ENCODE data around the gene TSPAN18. TPM values are rescaled to one million over a fixed set of nuclear protein-coding genes. Genes with fewer than 3 reads are reported as not detected.

The TSPAN18 gene
- total RNA-seq, 1 experiment from 2014 or later, result 18.3 TPM

DNA sequence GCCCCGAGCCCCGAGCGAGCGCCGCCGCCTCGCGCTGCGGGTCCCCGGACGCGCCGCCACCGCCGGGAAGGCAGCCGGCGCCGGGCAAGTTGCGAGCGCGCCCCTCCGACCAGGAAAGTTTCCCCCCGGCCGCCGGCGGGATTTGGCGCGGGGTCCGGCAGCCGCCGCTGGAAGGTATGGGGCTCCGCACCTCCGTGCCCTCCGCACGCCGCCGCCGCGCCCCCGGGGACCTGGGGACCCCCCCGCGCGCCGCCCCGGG lies 281 bp downstream of the TSPAN18 start (continued):
- TF ChIP-seq, protein P1, sequence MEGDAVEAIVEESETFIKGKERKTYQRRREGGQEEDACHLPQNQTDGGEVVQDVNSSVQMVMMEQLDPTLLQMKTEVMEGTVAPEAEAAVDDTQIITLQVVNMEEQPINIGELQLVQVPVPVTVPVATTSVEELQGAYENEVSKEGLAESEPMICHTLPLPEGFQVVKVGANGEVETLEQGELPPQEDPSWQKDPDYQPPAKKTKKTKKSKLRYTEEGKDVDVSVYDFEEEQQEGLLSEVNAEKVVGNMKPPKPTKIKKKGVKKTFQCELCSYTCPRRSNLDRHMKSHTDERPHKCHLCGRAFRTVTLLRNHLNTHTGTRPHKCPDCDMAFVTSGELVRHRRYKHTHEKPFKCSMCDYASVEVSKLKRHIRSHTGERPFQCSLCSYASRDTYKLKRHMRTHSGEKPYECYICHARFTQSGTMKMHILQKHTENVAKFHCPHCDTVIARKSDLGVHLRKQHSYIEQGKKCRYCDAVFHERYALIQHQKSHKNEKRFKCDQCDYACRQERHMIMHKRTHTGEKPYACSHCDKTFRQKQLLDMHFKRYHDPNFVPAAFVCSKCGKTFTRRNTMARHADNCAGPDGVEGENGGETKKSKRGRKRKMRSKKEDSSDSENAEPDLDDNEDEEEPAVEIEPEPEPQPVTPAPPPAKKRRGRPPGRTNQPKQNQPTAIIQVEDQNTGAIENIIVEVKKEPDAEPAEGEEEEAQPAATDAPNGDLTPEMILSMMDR (IDR thresholded peaks at IDR 0.05 in 2 of 3, conservative IDR thresholded peaks at IDR 0.05 in 1 of 3; ENCODE audit: borderline replicate concordance in 1 of 3, insufficient read depth in 1 of 3, low read depth in 2 of 3, low read length in 2 of 3), result no peak
- TF ChIP-seq, protein P2, sequence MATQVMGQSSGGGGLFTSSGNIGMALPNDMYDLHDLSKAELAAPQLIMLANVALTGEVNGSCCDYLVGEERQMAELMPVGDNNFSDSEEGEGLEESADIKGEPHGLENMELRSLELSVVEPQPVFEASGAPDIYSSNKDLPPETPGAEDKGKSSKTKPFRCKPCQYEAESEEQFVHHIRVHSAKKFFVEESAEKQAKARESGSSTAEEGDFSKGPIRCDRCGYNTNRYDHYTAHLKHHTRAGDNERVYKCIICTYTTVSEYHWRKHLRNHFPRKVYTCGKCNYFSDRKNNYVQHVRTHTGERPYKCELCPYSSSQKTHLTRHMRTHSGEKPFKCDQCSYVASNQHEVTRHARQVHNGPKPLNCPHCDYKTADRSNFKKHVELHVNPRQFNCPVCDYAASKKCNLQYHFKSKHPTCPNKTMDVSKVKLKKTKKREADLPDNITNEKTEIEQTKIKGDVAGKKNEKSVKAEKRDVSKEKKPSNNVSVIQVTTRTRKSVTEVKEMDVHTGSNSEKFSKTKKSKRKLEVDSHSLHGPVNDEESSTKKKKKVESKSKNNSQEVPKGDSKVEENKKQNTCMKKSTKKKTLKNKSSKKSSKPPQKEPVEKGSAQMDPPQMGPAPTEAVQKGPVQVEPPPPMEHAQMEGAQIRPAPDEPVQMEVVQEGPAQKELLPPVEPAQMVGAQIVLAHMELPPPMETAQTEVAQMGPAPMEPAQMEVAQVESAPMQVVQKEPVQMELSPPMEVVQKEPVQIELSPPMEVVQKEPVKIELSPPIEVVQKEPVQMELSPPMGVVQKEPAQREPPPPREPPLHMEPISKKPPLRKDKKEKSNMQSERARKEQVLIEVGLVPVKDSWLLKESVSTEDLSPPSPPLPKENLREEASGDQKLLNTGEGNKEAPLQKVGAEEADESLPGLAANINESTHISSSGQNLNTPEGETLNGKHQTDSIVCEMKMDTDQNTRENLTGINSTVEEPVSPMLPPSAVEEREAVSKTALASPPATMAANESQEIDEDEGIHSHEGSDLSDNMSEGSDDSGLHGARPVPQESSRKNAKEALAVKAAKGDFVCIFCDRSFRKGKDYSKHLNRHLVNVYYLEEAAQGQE (IDR thresholded peaks at IDR 0.05; ENCODE audit: low read depth), result no peak
- TF ChIP-seq JUND (IDR thresholded peaks at IDR 0.05) (no peak), ELF1 (IDR thresholded peaks at IDR 0.05; ENCODE audit: borderline replicate concordance, low read depth) (no peak)

DNA sequence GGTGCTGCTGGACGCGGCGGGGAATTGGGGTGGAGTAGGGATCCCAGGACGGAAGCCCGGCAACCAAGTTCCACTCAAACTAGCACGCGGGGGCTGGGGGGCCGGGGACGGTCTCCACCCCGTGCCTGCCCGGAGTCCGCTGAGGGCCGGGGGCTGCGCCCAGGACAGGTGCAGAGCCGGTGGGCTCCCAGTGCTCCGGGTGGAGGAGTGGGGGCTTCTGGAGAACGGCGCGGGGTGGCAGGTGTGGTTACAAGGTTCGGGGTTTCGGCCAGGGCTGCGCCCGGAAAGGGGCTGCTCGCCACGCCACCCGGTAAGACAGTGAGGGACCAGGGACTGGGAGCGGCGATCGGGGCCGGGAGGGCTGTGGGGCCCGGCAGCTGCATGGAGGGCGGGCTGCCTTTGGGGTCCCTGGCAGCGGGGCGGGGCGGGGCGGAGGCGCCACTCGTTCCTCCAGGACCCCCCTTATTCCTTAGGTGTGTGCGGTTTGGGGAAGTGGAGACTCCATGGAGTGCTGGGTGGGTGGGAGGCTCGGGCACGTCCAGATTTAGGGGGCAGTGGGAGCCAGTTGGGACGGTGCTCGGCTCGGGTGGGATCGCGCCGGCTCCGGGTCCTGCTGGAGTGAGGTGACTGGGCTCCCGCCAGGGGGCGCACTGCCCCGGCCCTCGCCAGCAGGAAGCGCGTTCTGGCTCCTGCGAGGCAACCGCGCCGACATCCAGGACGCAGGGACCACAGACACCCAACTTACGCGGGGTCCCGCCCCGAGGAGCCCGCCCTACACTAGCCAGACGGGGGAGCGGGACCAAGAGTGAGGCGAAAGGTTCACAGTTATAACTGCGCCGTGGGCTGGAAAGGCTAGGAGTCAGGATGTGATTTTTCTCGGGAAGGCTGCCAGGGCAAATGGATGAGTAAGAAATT lies 868 bp downstream of the TSPAN18 start:
- Histone ChIP-seq H3K36me3 (ENCODE audit: control insufficient read depth in 1 of 2, insufficient read depth in 2 of 2, low read length in 2 of 2) (no peaks in the 10 kb centered on the region), H3K79me2 (ENCODE audit: insufficient read depth, low read length) (peaks cover 13% of the 10 kb centered on the region; the same call in 1 of the 2 replicates), H3K4me2 (ENCODE audit: low read length) (peak overlapping the region; percentile 95), H3K9me2 (ENCODE audit: insufficient read depth) (no peaks in the 10 kb centered on the region), H3K9ac (ENCODE audit: low read length) (peak overlapping the region; percentile 68), H3K4me1 (ENCODE audit: control insufficient read depth in 1 of 2, insufficient read depth in 2 of 2, low read length in 2 of 2) (peaks cover 4 to 18% of the 10 kb centered on the region in 2 experiments; a peak in 3 of 4 replicates), H3K4me3 (replicated peaks in 1 of 2; ENCODE audit: low read depth in 1 of 2, low read length in 2 of 2) (peak overlapping the region; percentile 74 to 82), H3K27me3 (ENCODE audit: insufficient read depth, low read length) (no peaks in the 10 kb centered on the region), H4K20me1 (ENCODE audit: insufficient read depth) (no peaks in the 10 kb centered on the region), H2AFZ (ENCODE audit: low read depth, low read length, poor library complexity, severe bottlenecking) (peak overlapping the region; percentile 54), H3K27ac (ENCODE audit: low read depth, low read length) (peak overlapping the region; percentile 48; the same call in 1 of the 2 replicates), H3K9me3 (ENCODE audit: control insufficient read depth in 1 of 2, insufficient read depth in 1 of 2, low read depth in 1 of 2, low read length in 2 of 2) (no peaks in the 10 kb centered on the region)
- POLR2A ChIA-PET, result interaction anchor here (0.7 to 1.2 kb wide), 2 partner anchors 33 to 668 kb away, joined by 4 read pairs; no protein-coding TSS in a partner anchor
- peak; percentile 57 for DNase-seq (ENCODE audit: low read depth, low spot score)
- ATAC-seq, result peak; percentile 93
- RAD21 ChIA-PET (ENCODE audit: low non-redundant PET in 1 of 2, low total read pairs in 2 of 2, uncharacterized antibody in 2 of 2, unreplicated experiment in 2 of 2), result interaction anchor here in 1 of 2 experiments (0.6 kb wide), 1 partner anchor 52 kb away, joined by 3 read pairs; no protein-coding TSS in a partner anchor
- intact Hi-C loops (cut with micrococcal nuclease), result loop anchor here (1.0 to 5.0 kb wide), 4 partner anchors 48 to 185 kb away; no protein-coding TSS in a partner anchor
- CTCF ChIA-PET, result interaction anchor here (0.7 kb wide), 1 partner anchor 93 kb away, joined by 3 read pairs; no protein-coding TSS in a partner anchor
- TF ChIP-seq RAD21 (IDR thresholded peaks at IDR 0.05; ENCODE audit: low read depth), result peak; percentile 77
- no peak for TF ChIP-seq ZFX (IDR thresholded peaks at IDR 0.05)
- peak; percentile 21 for TF ChIP-seq YY1 (IDR thresholded peaks at IDR 0.05; ENCODE audit: extremely low read depth, insufficient replicate concordance, low read depth, low read length)
- TF ChIP-seq, protein P1 (IDR thresholded peaks at IDR 0.05 in 2 of 3, conservative IDR thresholded peaks at IDR 0.05 in 1 of 3; ENCODE audit: borderline replicate concordance in 1 of 3, insufficient read depth in 1 of 3, low read depth in 2 of 3, low read length in 2 of 3), result peak; percentile 70 to 83 (median 76); a peak in 5 of 6 replicates
- TF ChIP-seq TCF7L2 (IDR thresholded peaks at IDR 0.05; ENCODE audit: borderline replicate concordance, extremely low read depth, insufficient read depth, insufficient read length), result no peak
- TF ChIP-seq POLR2AphosphoS5 (IDR thresholded peaks at IDR 0.05; ENCODE audit: low read depth, low read length), result peak; percentile 35; the same call in 1 of the 2 replicates
- no TSS peak for BruUV-seq (replicated peaks)

Data from HCT116 (cell line).